Ishikawa (cell line): ENCODE measurements around the gene DGKE.
A peak's percentile ranks its signal among the peaks of the same experiment; 100 is the strongest.

Experiments used
- CEBPB ChIP-seq: IDR thresholded peaks from 2 replicates; pipeline ENCODE4 v1.6.1; 2012
- CREB1 ChIP-seq: IDR thresholded peaks from 2 replicates; pipeline ENCODE4 v1.6.1; 2012; ENCODE audit warnings: low read depth
- EGR1 ChIP-seq: IDR thresholded peaks from 2 replicates; pipeline ENCODE4 v1.6.1; 2012
- EP300 ChIP-seq: IDR thresholded peaks from 2 replicates; pipeline ENCODE4 v1.6.1; 2012; ENCODE audit warnings: borderline replicate concordance
- FOXM1 ChIP-seq: IDR thresholded peaks from 2 replicates; pipeline ENCODE4 v1.6.1; 2012; ENCODE audit warnings: low read depth, borderline replicate concordance
- NFIC ChIP-seq: IDR thresholded peaks from 2 replicates; pipeline ENCODE4 v1.6.1; 2012
- RAD21 ChIP-seq: IDR thresholded peaks from 2 replicates; pipeline ENCODE4 v1.6.1; 2012; ENCODE audit warnings: low read depth
- TAF1 ChIP-seq: IDR thresholded peaks from 2 replicates; pipeline ENCODE4 v1.6.1; 2012; ENCODE audit warnings: low read depth, mild to moderate bottlenecking
- TCF12 ChIP-seq: IDR thresholded peaks from 2 replicates; pipeline ENCODE4 v1.6.1; 2012; ENCODE audit warnings: low read depth
- TEAD4 ChIP-seq: IDR thresholded peaks from 2 replicates; pipeline ENCODE4 v1.6.1; 2012
- YY1 ChIP-seq: IDR thresholded peaks from 2 replicates; pipeline ENCODE4 v1.6.1; 2012; ENCODE audit warnings: low read depth
- ZBTB7A ChIP-seq: IDR thresholded peaks from 2 replicates; pipeline ENCODE4 v1.6.1; 2012; ENCODE audit warnings: low read depth
- TF ChIP-seq, protein P1 (sequence below): IDR thresholded peaks from 2 replicates; pipeline ENCODE4 v1.6.1; 2012
- TF ChIP-seq, protein P2 (sequence below): IDR thresholded peaks from 2 replicates; pipeline ENCODE4 v1.6.1; 2012
- TF ChIP-seq, protein P3 (sequence below): IDR thresholded peaks from 2 replicates; pipeline ENCODE4 v1.6.1; 2012; ENCODE audit warnings: low read depth, mild to moderate bottlenecking

Gene DGKE

DNA sequence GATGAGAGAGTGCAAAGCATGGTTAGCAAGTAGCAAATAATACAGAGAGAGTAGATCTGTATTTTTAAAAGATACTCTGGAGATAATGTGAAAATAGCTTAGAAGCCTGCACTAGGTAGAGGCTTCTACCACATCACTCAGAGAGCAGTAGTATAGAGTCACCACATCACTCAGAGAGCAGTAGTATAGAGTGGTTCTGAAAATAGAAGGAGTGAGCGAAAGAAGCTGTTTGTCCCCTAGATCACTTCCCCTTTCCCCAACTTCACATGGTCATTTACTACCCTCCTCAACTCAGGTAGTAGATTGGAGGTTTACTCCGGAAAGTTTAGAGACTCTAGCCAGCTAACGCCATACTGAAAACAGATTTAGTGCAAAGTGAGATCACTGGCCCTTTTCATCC, 17.1 kb downstream of the DGKE start:
- TF ChIP-seq CREB1 (no peak), CEBPB (no peak), YY1 (no peak), NFIC (no peak), TEAD4 (no peak), EP300 (no peak), RAD21 (no peak), FOXM1 (no peak), EGR1 (no peak), ZBTB7A (no peak), TAF1 (no peak), TCF12 (no peak)
- TF ChIP-seq, protein P1, sequence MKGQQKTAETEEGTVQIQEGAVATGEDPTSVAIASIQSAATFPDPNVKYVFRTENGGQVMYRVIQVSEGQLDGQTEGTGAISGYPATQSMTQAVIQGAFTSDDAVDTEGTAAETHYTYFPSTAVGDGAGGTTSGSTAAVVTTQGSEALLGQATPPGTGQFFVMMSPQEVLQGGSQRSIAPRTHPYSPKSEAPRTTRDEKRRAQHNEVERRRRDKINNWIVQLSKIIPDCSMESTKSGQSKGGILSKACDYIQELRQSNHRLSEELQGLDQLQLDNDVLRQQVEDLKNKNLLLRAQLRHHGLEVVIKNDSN = no peak
- TF ChIP-seq, protein P2, sequence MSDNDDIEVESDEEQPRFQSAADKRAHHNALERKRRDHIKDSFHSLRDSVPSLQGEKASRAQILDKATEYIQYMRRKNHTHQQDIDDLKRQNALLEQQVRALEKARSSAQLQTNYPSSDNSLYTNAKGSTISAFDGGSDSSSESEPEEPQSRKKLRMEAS = no peak
- TF ChIP-seq, protein P3, sequence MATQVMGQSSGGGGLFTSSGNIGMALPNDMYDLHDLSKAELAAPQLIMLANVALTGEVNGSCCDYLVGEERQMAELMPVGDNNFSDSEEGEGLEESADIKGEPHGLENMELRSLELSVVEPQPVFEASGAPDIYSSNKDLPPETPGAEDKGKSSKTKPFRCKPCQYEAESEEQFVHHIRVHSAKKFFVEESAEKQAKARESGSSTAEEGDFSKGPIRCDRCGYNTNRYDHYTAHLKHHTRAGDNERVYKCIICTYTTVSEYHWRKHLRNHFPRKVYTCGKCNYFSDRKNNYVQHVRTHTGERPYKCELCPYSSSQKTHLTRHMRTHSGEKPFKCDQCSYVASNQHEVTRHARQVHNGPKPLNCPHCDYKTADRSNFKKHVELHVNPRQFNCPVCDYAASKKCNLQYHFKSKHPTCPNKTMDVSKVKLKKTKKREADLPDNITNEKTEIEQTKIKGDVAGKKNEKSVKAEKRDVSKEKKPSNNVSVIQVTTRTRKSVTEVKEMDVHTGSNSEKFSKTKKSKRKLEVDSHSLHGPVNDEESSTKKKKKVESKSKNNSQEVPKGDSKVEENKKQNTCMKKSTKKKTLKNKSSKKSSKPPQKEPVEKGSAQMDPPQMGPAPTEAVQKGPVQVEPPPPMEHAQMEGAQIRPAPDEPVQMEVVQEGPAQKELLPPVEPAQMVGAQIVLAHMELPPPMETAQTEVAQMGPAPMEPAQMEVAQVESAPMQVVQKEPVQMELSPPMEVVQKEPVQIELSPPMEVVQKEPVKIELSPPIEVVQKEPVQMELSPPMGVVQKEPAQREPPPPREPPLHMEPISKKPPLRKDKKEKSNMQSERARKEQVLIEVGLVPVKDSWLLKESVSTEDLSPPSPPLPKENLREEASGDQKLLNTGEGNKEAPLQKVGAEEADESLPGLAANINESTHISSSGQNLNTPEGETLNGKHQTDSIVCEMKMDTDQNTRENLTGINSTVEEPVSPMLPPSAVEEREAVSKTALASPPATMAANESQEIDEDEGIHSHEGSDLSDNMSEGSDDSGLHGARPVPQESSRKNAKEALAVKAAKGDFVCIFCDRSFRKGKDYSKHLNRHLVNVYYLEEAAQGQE = no peak

DNA sequence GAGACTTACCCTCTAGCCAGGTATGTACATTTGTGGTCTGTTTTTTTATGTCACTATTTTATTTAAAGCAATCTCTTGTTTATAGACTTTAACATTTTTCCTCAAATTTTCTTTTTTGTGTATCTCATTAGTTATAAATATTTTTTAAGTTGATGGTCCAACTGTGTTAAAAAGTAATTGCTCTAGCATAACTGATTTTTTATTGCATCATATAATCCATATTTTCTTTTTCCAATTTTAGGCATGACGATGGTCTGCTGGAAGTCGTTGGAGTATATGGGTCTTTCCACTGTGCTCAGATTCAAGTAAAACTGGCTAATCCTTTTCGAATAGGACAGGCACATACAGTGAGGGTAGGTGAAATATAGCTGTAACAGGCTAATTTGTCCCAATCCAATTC, 27.9 kb downstream of the DGKE start:
- TF ChIP-seq ZBTB7A (no peak), CREB1 (no peak), RAD21 (no peak), TCF12 (no peak), CEBPB (no peak), FOXM1 (no peak), NFIC (no peak), TEAD4 (no peak), EGR1 (no peak), EP300 (no peak), TAF1 (no peak), YY1 (no peak)
- TF ChIP-seq, protein P1 = no peak
- TF ChIP-seq, protein P2 = no peak
- TF ChIP-seq, protein P3 = no peak

DNA sequence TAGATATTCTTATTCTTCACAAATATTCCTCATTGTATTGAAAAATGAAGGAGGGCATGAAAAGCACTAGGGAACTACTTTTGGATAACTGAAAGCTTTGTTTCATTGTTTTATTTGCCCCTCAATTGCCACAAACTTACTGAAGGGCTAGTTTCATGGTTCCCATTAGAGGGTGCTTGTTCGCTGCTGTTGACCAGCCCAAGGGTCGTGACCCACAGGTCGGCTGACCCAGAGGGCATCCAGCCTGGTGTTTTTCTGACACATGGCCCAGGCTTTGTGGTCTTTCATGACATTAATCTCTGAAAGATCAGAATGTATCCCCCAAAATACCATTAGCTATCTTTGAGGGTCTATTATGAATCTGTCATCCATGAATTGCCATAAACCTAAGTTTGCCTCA, 30.0 kb downstream of the DGKE start:
- TF ChIP-seq EGR1 (no peak), CREB1 (no peak), NFIC (no peak)
- TF ChIP-seq, protein P1 = no peak

DNA sequence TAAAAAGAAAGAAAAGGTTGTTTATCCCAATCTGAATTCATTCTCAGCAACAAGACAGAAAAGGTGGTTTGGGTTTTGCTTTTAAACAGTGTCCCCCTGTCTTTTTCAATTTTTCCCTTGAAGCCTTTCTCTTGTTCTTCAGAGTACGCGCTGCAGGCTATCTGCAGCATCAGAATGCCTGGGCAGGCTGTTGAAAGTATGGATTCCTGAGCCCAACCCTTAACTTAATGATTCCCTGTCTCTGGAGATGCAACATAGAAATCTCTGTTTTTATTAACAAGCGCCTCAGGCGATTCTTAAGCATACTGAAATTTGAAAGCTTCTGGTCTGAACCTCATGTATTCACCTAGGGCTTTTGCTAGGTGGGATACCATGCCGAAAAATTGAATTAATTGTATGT, 32.1 kb downstream of the DGKE start:
- no peak for TF ChIP-seq TEAD4
- TF ChIP-seq, protein P2 = no peak
- TF ChIP-seq FOXM1 = no peak
- no peak for TF ChIP-seq EGR1
- no peak for TF ChIP-seq CEBPB
- no peak for TF ChIP-seq ZBTB7A

DNA sequence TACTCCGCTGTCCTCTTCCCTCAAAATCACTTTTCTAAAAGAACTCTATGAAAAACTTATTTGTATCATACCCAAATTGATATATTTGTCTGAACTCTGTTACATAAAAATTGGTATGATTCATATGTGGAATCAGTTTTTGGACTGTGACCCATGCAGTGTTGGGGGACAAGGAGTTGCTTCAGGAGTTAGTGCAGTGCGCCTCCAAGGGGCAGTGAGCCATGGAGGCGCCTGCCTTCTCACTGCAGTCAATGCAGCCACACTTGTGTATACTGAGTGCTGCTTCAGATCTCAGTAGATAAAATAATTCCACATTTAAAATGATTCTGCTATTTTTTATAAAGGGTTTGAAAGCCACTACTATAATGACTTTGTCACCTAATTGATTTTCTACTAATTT, 32.5 kb downstream of the DGKE start:
- TF ChIP-seq EP300 = no peak
- no peak for TF ChIP-seq TEAD4
- peak; percentile 37 for TF ChIP-seq RAD21

DNA sequence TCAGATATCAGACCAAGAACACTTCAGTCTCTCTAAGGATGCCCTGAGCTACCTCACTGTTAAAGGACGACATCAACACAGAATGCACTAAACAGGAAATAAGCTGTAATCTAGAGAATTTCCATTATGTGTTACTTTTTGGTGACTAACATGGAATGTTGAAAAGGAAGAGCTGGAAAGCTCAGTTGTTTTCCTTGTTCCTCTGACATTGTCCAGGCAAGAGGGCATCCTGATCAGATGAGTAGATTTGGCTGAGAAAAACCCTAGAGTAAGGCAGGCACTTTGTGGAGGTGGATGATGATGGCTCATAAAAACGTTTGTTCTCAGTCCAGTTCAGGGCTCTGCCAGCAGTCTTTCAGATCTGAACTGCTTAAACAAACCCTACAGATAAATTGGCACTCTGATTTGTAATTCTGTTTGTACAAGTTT, 34.0 kb downstream of the DGKE start:
- TF ChIP-seq RAD21 (no peak), ZBTB7A (no peak), EP300 (no peak), TAF1 (no peak), NFIC (no peak), FOXM1 (no peak), TCF12 (no peak)

DNA sequence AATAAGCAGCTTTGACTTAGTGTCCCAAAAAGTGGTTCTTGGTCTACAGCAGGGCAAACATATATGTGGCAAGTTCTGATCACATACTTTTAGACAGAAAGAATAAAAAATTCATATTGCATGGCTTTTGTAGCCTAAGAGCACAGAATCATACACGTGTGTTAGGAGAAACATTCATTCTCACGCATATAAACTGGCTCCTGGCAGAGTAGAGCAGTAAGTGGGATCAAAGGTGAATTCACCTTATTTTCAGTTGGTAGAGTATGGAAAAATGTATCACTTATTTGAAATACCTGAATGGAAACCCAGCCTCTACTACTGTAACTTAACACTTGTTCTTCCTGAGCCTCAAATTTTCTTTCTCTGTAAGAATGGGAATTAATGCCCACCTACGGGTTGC, 34.8 kb downstream of the DGKE start:
- TF ChIP-seq RAD21 (no peak), NFIC (no peak), CREB1 (no peak), ZBTB7A (no peak), FOXM1 (no peak), CEBPB (no peak), EGR1 (no peak), TAF1 (no peak), EP300 (no peak)
